C4-2B (cell line): ENCODE measurements around the gene PDE4B.

Experiments used
- ZFX ChIP-seq: fragments of 450-650 bp; IDR thresholded peaks from 2 replicates; pipeline ENCODE4 v1.6.1; 2017
- TF ChIP-seq, protein P1 (sequence below): fragments of 450-650 bp; conservative IDR thresholded peaks from 2 replicates; pipeline ENCODE4 v1.5.1; 2017; ENCODE audit warnings: mild to moderate bottlenecking

DNA sequence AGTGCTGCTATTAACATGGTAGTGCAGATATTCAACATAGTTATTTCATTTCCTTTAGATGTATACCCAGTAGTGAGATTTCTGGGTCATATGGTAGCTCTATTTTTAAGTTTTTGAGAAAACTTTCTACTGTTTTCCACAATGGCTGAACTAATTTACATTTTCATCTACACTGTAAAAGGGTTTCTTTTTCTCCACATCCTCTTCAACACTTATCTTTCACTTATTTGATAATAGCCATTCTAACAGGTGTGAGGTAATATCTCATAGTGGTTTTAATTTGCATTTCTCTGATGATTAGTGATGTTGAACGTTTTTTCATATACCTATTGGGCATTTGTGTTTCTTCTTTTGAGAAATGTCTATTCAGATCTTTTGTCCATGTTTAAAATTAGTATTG, 149.8 kb downstream of the PDE4B start:
- TF ChIP-seq, protein P1, sequence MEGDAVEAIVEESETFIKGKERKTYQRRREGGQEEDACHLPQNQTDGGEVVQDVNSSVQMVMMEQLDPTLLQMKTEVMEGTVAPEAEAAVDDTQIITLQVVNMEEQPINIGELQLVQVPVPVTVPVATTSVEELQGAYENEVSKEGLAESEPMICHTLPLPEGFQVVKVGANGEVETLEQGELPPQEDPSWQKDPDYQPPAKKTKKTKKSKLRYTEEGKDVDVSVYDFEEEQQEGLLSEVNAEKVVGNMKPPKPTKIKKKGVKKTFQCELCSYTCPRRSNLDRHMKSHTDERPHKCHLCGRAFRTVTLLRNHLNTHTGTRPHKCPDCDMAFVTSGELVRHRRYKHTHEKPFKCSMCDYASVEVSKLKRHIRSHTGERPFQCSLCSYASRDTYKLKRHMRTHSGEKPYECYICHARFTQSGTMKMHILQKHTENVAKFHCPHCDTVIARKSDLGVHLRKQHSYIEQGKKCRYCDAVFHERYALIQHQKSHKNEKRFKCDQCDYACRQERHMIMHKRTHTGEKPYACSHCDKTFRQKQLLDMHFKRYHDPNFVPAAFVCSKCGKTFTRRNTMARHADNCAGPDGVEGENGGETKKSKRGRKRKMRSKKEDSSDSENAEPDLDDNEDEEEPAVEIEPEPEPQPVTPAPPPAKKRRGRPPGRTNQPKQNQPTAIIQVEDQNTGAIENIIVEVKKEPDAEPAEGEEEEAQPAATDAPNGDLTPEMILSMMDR, result no peak
- TF ChIP-seq ZFX, result no peak
